GM12865 (cell line): ENCODE results near the gene NELFB.

Experiments
- DNase-seq: peaks from one replicate; pipeline ENCODE4 v3.0.0; 2010; ENCODE audit warnings: low read depth
- H3K4me3 ChIP-seq: 2 replicates; pipeline ENCODE4 v1.5.1; 2011; ENCODE audit warnings: mild to moderate bottlenecking, low read depth, low read length, control low read depth
- CTCF ChIP-seq: IDR thresholded peaks from 2 replicates; pipeline ENCODE4 v1.5.1; 2011; ENCODE audit warnings: low read length, control low read depth, low read depth, inconsistent platforms; ENCODE audit not compliant: insufficient read depth; ENCODE audit errors: missing control alignments

Gene NELFB

GRCh38 chr9:137275588-137276472 is 20.7 kb downstream of the NELFB start:
- no peak for TF ChIP-seq CTCF
- DNase-seq, result no peak
- no peak overlapping the region for H3K4me3 ChIP-seq

GRCh38 chr9:137276473-137277328 is 21.6 kb downstream of the NELFB start:
- H3K4me3 ChIP-seq, result peak overlapping the region; percentile 68
- peak; percentile 41 for DNase-seq

GRCh38 chr9:137277329-137278041 is 22.4 kb downstream of the NELFB start, which contains the start of gene TOR4A:
TSS of gene TOR4A (plus strand) at chr9:137277726. CDS start at chr9:137278690, 964 bp downstream.
- peak within 1 kb of the TSS; percentile 68 for H3K4me3 ChIP-seq
- no peak for TF ChIP-seq CTCF
- DNase-seq, result peak; percentile 91

More at GRCh38 chr9:137276473-137277328, 21.6 kb downstream of the NELFB start:
- TF ChIP-seq CTCF, result no peak

- peak; percentile 47 for DNase-seq
- peak overlapping the region; percentile 68 for H3K4me3 ChIP-seq
These were observed 23.1 kb downstream of the NELFB start for GRCh38 chr9:137278061-137278701.

GRCh38 chr9:137278721-137279711 is 23.9 kb downstream of the NELFB start:
- no peak for TF ChIP-seq CTCF
- peak overlapping the region; percentile 68; the same call in 1 of the 2 replicates for H3K4me3 ChIP-seq
- DNase-seq, result no peak

More at GRCh38 chr9:137278061-137278701, 23.1 kb downstream of the NELFB start:
- TF ChIP-seq CTCF, result no peak
